ENCODE results near the gene NCAM2.

The NCAM2 gene

GRCh38 chr21:21246007-21246406, 247.8 kb downstream of the NCAM2 start:
- H3K27me3 ChIP-seq (ENCODE audit: low read depth) = no peaks in the 10 kb centered on the region
- no peaks in the 10 kb centered on the region for H3K4me1 ChIP-seq
- H3K9me3 ChIP-seq = no peaks in the 10 kb centered on the region
- no peak overlapping the region for H3K4me3 ChIP-seq
- DNase-seq (ENCODE audit: low spot score in 2 of 2) = no peak
- in situ Hi-C loops (cut with MboI; ENCODE audit: low sequenced_read_pairs) = no loop called here
- no peaks in the 10 kb centered on the region for H3K36me3 ChIP-seq (replicated peaks)

GRCh38 chr21:21247424-21247823, 249.2 kb downstream of the NCAM2 start:
- no peaks in the 10 kb centered on the region for H3K36me3 ChIP-seq (replicated peaks)
- no peaks in the 10 kb centered on the region for H3K9me3 ChIP-seq
- DNase-seq (ENCODE audit: low spot score in 2 of 2) = no peak
- no peak overlapping the region for H3K4me3 ChIP-seq
- H3K4me1 ChIP-seq = no peaks in the 10 kb centered on the region
- H3K27me3 ChIP-seq (ENCODE audit: low read depth) = no peaks in the 10 kb centered on the region
- in situ Hi-C loops (cut with MboI; ENCODE audit: low sequenced_read_pairs) = no loop called here

- Histone ChIP-seq H3K4me3 (no peak overlapping the region), H3K4me1 (no peaks in the 10 kb centered on the region), H3K36me3 (replicated peaks) (no peaks in the 10 kb centered on the region), H3K27me3 (ENCODE audit: low read depth) (no peaks in the 10 kb centered on the region), H3K9me3 (no peaks in the 10 kb centered on the region)
- no peak for DNase-seq (ENCODE audit: low spot score in 2 of 2)
- in situ Hi-C loops (cut with MboI; ENCODE audit: low sequenced_read_pairs) = no loop called here
Measured at GRCh38 chr21:21262048-21262447, 263.8 kb downstream of the NCAM2 start.

GRCh38 chr21:21268061-21268471, 269.9 kb downstream of the NCAM2 start:
- H3K9me3 ChIP-seq = no peaks in the 10 kb centered on the region
- no peak for DNase-seq (ENCODE audit: low spot score in 2 of 2)
- no peaks in the 10 kb centered on the region for H3K36me3 ChIP-seq (replicated peaks)
- in situ Hi-C loops (cut with MboI; ENCODE audit: low sequenced_read_pairs) = no loop called here
- H3K4me3 ChIP-seq = no peak overlapping the region
- no peaks in the 10 kb centered on the region for H3K27me3 ChIP-seq (ENCODE audit: low read depth)
- H3K4me1 ChIP-seq = no peaks in the 10 kb centered on the region

- no peaks in the 10 kb centered on the region for H3K27me3 ChIP-seq (ENCODE audit: low read depth)
- no peaks in the 10 kb centered on the region for H3K4me1 ChIP-seq
- DNase-seq (ENCODE audit: low spot score in 2 of 2) = no peak
- in situ Hi-C loops (cut with MboI; ENCODE audit: low sequenced_read_pairs) = no loop called here
- H3K9me3 ChIP-seq = no peaks in the 10 kb centered on the region
- no peaks in the 10 kb centered on the region for H3K36me3 ChIP-seq (replicated peaks)
- H3K4me3 ChIP-seq = no peak overlapping the region
Measured at GRCh38 chr21:21268885-21269284, 270.7 kb downstream of the NCAM2 start.

- H3K36me3 ChIP-seq (replicated peaks) = no peaks in the 10 kb centered on the region
- H3K4me3 ChIP-seq = no peak overlapping the region
- in situ Hi-C loops (cut with MboI; ENCODE audit: low sequenced_read_pairs) = no loop called here
- no peaks in the 10 kb centered on the region for H3K4me1 ChIP-seq
- H3K27me3 ChIP-seq (ENCODE audit: low read depth) = no peaks in the 10 kb centered on the region
- H3K9me3 ChIP-seq = no peaks in the 10 kb centered on the region
- no peak for DNase-seq (ENCODE audit: low spot score in 2 of 2)
Measured at GRCh38 chr21:21279193-21279901, 281.1 kb downstream of the NCAM2 start.

- Histone ChIP-seq H3K36me3 (replicated peaks) (no peaks in the 10 kb centered on the region), H3K4me3 (no peak overlapping the region), H3K9me3 (no peaks in the 10 kb centered on the region), H3K4me1 (no peaks in the 10 kb centered on the region), H3K27me3 (ENCODE audit: low read depth) (no peaks in the 10 kb centered on the region)
- in situ Hi-C loops (cut with MboI; ENCODE audit: low sequenced_read_pairs) = no loop called here
- DNase-seq (ENCODE audit: low spot score in 2 of 2) = no peak
Measured at GRCh38 chr21:21283810-21284209, 285.6 kb downstream of the NCAM2 start.

- H3K4me1 ChIP-seq = no peaks in the 10 kb centered on the region
- H3K9me3 ChIP-seq = no peaks in the 10 kb centered on the region
- no peaks in the 10 kb centered on the region for H3K36me3 ChIP-seq (replicated peaks)
- in situ Hi-C loops (cut with MboI; ENCODE audit: low sequenced_read_pairs) = no loop called here
- no peaks in the 10 kb centered on the region for H3K27me3 ChIP-seq (ENCODE audit: low read depth)
- H3K4me3 ChIP-seq = no peak overlapping the region
- DNase-seq (ENCODE audit: low spot score in 2 of 2) = no peak
Measured at GRCh38 chr21:21286170-21286798, 288.1 kb downstream of the NCAM2 start.

- in situ Hi-C loops (cut with MboI; ENCODE audit: low sequenced_read_pairs) = no loop called here
- H3K27me3 ChIP-seq (ENCODE audit: low read depth) = no peaks in the 10 kb centered on the region
- H3K4me1 ChIP-seq = no peaks in the 10 kb centered on the region
- no peaks in the 10 kb centered on the region for H3K9me3 ChIP-seq
- H3K4me3 ChIP-seq = no peak overlapping the region
- no peak for DNase-seq (ENCODE audit: low spot score in 2 of 2)
- no peaks in the 10 kb centered on the region for H3K36me3 ChIP-seq (replicated peaks)
Measured at GRCh38 chr21:21290751-21291150, 292.5 kb downstream of the NCAM2 start.

- no peaks in the 10 kb centered on the region for H3K9me3 ChIP-seq
- H3K4me3 ChIP-seq = no peak overlapping the region
- in situ Hi-C loops (cut with MboI; ENCODE audit: low sequenced_read_pairs) = no loop called here
- no peaks in the 10 kb centered on the region for H3K27me3 ChIP-seq (ENCODE audit: low read depth)
- H3K4me1 ChIP-seq = no peaks in the 10 kb centered on the region
- H3K36me3 ChIP-seq (replicated peaks) = no peaks in the 10 kb centered on the region
- DNase-seq (ENCODE audit: low spot score in 2 of 2) = no peak
Measured at GRCh38 chr21:21291883-21292569, 293.8 kb downstream of the NCAM2 start.

GRCh38 chr21:21295303-21295702, 297.1 kb downstream of the NCAM2 start:
- in situ Hi-C loops (cut with MboI; ENCODE audit: low sequenced_read_pairs) = no loop called here
- Histone ChIP-seq H3K4me1 (no peaks in the 10 kb centered on the region), H3K27me3 (ENCODE audit: low read depth) (no peaks in the 10 kb centered on the region), H3K4me3 (no peak overlapping the region), H3K9me3 (no peaks in the 10 kb centered on the region), H3K36me3 (replicated peaks) (no peaks in the 10 kb centered on the region)
- no peak for DNase-seq (ENCODE audit: low spot score in 2 of 2)

GRCh38 chr21:21297211-21297610, 299.0 kb downstream of the NCAM2 start:
- in situ Hi-C loops (cut with MboI; ENCODE audit: low sequenced_read_pairs) = no loop called here
- Histone ChIP-seq H3K4me1 (no peaks in the 10 kb centered on the region), H3K36me3 (replicated peaks) (no peaks in the 10 kb centered on the region), H3K9me3 (no peaks in the 10 kb centered on the region), H3K4me3 (no peak overlapping the region), H3K27me3 (ENCODE audit: low read depth) (no peaks in the 10 kb centered on the region)
- DNase-seq (ENCODE audit: low spot score in 2 of 2) = no peak

GRCh38 chr21:21301013-21301412, 302.8 kb downstream of the NCAM2 start:
- no peaks in the 10 kb centered on the region for H3K27me3 ChIP-seq (ENCODE audit: low read depth)
- in situ Hi-C loops (cut with MboI; ENCODE audit: low sequenced_read_pairs) = no loop called here
- no peak for DNase-seq (ENCODE audit: low spot score in 2 of 2)
- no peaks in the 10 kb centered on the region for H3K36me3 ChIP-seq (replicated peaks)
- H3K4me1 ChIP-seq = no peaks in the 10 kb centered on the region
- H3K9me3 ChIP-seq = no peaks in the 10 kb centered on the region
- H3K4me3 ChIP-seq = no peak overlapping the region

GRCh38 chr21:21309510-21309909, 311.3 kb downstream of the NCAM2 start:
- no peak for DNase-seq (ENCODE audit: low spot score in 2 of 2)
- in situ Hi-C loops (cut with MboI; ENCODE audit: low sequenced_read_pairs) = no loop called here
- H3K9me3 ChIP-seq = no peaks in the 10 kb centered on the region
- H3K36me3 ChIP-seq (replicated peaks) = no peaks in the 10 kb centered on the region
- H3K4me1 ChIP-seq = no peaks in the 10 kb centered on the region
- no peak overlapping the region for H3K4me3 ChIP-seq
- no peaks in the 10 kb centered on the region for H3K27me3 ChIP-seq (ENCODE audit: low read depth)

All from HAP-1 (cell line).